HEK293 (cell line): ENCODE data around the gene MAF.

Experiments used
- HOXD13 ChIP-seq: sonication (generic); formaldehyde crosslinking; IDR thresholded peaks from 2 replicates; pipeline ENCODE4 v1.8.0; 2022; ENCODE audit warnings: missing genetic modification reagents, borderline replicate concordance
- MEIS1 ChIP-seq: sonication (generic); formaldehyde crosslinking; IDR thresholded peaks from 2 replicates; pipeline ENCODE4 v1.8.1; 2022; ENCODE audit warnings: missing genetic modification reagents, mild to moderate bottlenecking, borderline replicate concordance
- RBAK ChIP-seq: fragments of 450-650 bp; formaldehyde crosslinking; IDR thresholded peaks from 2 replicates; pipeline ENCODE4 v1.5.1; 2016; ENCODE audit warnings: missing biosample characterization, missing genetic modification characterization
- TRIM28 ChIP-seq: IDR thresholded peaks from 2 replicates; pipeline ENCODE4 v1.6.1; 2011; ENCODE audit warnings: low read length, control low read depth, borderline replicate concordance
- ZBTB1 ChIP-seq: fragments of 450-650 bp; formaldehyde crosslinking; IDR thresholded peaks from 2 replicates; pipeline ENCODE4 v1.5.1; 2016; ENCODE audit warnings: missing biosample characterization, missing genetic modification characterization
- ZBTB17 ChIP-seq: fragments of 450-650 bp; formaldehyde crosslinking; IDR thresholded peaks from 2 replicates; pipeline ENCODE4 v1.5.1; 2016; ENCODE audit warnings: missing biosample characterization, missing genetic modification characterization
- ZNF10 ChIP-seq: fragments of 450-650 bp; formaldehyde crosslinking; IDR thresholded peaks from 2 replicates; pipeline ENCODE4 v1.5.1; 2017; ENCODE audit warnings: missing biosample characterization, missing genetic modification characterization
- ZNF138 ChIP-seq: fragments of 450-650 bp; formaldehyde crosslinking; IDR thresholded peaks from 2 replicates; pipeline ENCODE4 v1.5.1; 2016; ENCODE audit warnings: missing biosample characterization, missing genetic modification characterization, borderline replicate concordance
- ZNF184 ChIP-seq: fragments of 450-650 bp; IDR thresholded peaks from 2 replicates; pipeline ENCODE4 v1.5.1; 2018; ENCODE audit warnings: missing biosample characterization, mild to moderate bottlenecking, missing genetic modification characterization
- ZNF274 ChIP-seq, 2 experiments: fragments of 200-500 bp in 1 of 2; fragments of 450-650 bp in 1 of 2; sonication (Bioruptor generic) in 1 of 2; formaldehyde crosslinking in 1 of 2; IDR thresholded peaks; 2 replicates each; pipeline versions ENCODE4 v1.5.1 to v1.6.1; 2014 to 2016; ENCODE audit warnings: borderline replicate concordance in 1 of 2, inconsistent platforms in 1 of 2, low read length in 1 of 2, missing biosample characterization in 1 of 2, missing genetic modification characterization in 1 of 2
- ZNF514 ChIP-seq: fragments of 450-650 bp; formaldehyde crosslinking; IDR thresholded peaks from 2 replicates; pipeline ENCODE4 v1.5.1; 2016; ENCODE audit warnings: missing biosample characterization, missing genetic modification characterization
- ZNF585B ChIP-seq: fragments of 450-650 bp; formaldehyde crosslinking; IDR thresholded peaks from 2 replicates; pipeline ENCODE4 v1.5.1; 2016; ENCODE audit warnings: missing biosample characterization, missing genetic modification characterization
- ZNF621 ChIP-seq: fragments of 450-650 bp; formaldehyde crosslinking; IDR thresholded peaks from 2 replicates; pipeline ENCODE4 v1.5.1; 2017; ENCODE audit warnings: missing biosample characterization, missing genetic modification characterization
- ZNF624 ChIP-seq: fragments of 450-650 bp; formaldehyde crosslinking; IDR thresholded peaks from 2 replicates; pipeline ENCODE4 v1.5.1; 2017; ENCODE audit warnings: missing biosample characterization, missing genetic modification characterization
- ZNF660 ChIP-seq: fragments of 450-650 bp; IDR thresholded peaks from 2 replicates; pipeline ENCODE4 v1.5.1; 2018; ENCODE audit warnings: missing biosample characterization, mild to moderate bottlenecking, missing genetic modification characterization
- ZNF670 ChIP-seq: fragments of 450-650 bp; formaldehyde crosslinking; IDR thresholded peaks from 2 replicates; pipeline ENCODE4 v1.5.1; 2016; ENCODE audit warnings: missing biosample characterization, missing genetic modification characterization, low read depth
- TF ChIP-seq, protein P1 (sequence below): fragments of 450-650 bp; formaldehyde crosslinking; IDR thresholded peaks from 2 replicates; pipeline ENCODE4 v1.5.1; 2016; ENCODE audit warnings: missing biosample characterization, missing genetic modification characterization
- TF ChIP-seq, protein P2 (sequence below): fragments of 450-650 bp; formaldehyde crosslinking; IDR thresholded peaks from 2 replicates; pipeline ENCODE4 v1.5.1; 2016; ENCODE audit warnings: missing biosample characterization, missing genetic modification characterization
- TF ChIP-seq, protein P3 (sequence below): fragments of 450-650 bp; formaldehyde crosslinking; IDR thresholded peaks from 2 replicates; pipeline ENCODE4 v1.5.1; 2016; ENCODE audit warnings: missing biosample characterization, missing genetic modification characterization
- TF ChIP-seq, protein P4 (sequence below): fragments of 450-650 bp; IDR thresholded peaks from 2 replicates; pipeline ENCODE4 v1.5.1; 2018; ENCODE audit warnings: missing biosample characterization, mild to moderate bottlenecking, missing genetic modification characterization
- TF ChIP-seq, protein P5 (sequence below): fragments of 450-650 bp; formaldehyde crosslinking; IDR thresholded peaks from 2 replicates; pipeline ENCODE4 v1.5.1; 2017; ENCODE audit warnings: missing biosample characterization, missing genetic modification characterization
- TF ChIP-seq, protein P6 (sequence below): fragments of 450-650 bp; formaldehyde crosslinking; IDR thresholded peaks from 2 replicates; pipeline ENCODE4 v1.5.1; 2016; ENCODE audit warnings: missing biosample characterization, missing genetic modification characterization, borderline replicate concordance
- TF ChIP-seq, protein P7 (sequence below): fragments of 450-650 bp; formaldehyde crosslinking; optimal IDR thresholded peaks from 2 replicates; pipeline ENCODE3; 2016; ENCODE audit warnings: missing biosample characterization, mild to moderate bottlenecking, missing genetic modification characterization
- TF ChIP-seq, protein P8 (sequence below): fragments of 450-650 bp; formaldehyde crosslinking; IDR thresholded peaks from 2 replicates; pipeline ENCODE4 v1.5.1; 2016; ENCODE audit warnings: missing biosample characterization, missing genetic modification characterization

The MAF gene

DNA sequence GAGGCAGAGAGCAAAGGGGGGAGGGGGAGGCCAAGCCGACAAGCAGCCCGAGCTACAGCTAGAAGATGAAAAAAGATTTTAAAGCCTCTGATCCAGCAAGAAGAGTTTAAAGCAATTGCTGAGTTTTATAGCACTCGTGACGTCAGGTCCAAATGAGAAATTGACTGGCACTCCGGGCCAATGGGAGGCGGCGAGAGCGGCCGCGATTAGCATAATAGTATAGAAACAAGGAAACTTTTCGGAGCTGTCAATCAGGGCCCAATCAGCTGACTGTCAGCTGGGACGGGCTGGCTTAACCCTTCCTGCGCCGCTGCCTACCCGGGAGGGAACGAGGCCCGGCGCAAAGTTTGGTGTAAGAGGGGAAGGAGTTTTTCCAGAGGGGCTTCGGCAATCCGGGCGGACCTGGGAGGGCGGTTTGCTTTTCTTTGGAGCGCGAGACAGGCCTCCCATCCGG is at the start of gene MAF (continued):
- TF ChIP-seq ZNF274 (IDR thresholded peaks at IDR 0.05; ENCODE audit: low read length) (no peak), ZNF274 (tag by site-specific recombination; IDR thresholded peaks at IDR 0.05; ENCODE audit: borderline replicate concordance) (no peak), ZNF10 (tag by site-specific recombination) (no peak), ZBTB17 (tag by site-specific recombination) (peak; percentile 55; the same call in 1 of the 2 replicates), ZNF670 (tag by site-specific recombination) (no peak), ZNF184 (tag by site-specific recombination) (no peak), ZNF621 (tag by site-specific recombination) (no peak), MEIS1 (CRISPR knock-in tag) (peak; percentile 99), TRIM28 (no peak; the same call in 1 of the 2 replicates), ZNF514 (no peak), ZNF138 (no peak), ZBTB1 (tag by site-specific recombination) (no peak), RBAK (tag by site-specific recombination) (no peak), ZNF624 (no peak), HOXD13 (CRISPR knock-in tag) (no peak), ZNF660 (tag by site-specific recombination) (no peak), ZNF585B (no peak)
- TF ChIP-seq, protein P1, sequence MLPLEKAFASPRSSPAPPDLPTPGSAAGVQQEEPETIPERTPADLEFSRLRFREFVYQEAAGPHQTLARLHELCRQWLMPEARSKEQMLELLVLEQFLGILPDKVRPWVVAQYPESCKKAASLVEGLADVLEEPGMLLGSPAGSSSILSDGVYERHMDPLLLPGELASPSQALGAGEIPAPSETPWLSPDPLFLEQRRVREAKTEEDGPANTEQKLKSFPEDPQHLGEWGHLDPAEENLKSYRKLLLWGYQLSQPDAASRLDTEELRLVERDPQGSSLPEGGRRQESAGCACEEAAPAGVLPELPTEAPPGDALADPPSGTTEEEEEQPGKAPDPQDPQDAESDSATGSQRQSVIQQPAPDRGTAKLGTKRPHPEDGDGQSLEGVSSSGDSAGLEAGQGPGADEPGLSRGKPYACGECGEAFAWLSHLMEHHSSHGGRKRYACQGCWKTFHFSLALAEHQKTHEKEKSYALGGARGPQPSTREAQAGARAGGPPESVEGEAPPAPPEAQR (tag by site-specific recombination) = no peak
- TF ChIP-seq, protein P2, sequence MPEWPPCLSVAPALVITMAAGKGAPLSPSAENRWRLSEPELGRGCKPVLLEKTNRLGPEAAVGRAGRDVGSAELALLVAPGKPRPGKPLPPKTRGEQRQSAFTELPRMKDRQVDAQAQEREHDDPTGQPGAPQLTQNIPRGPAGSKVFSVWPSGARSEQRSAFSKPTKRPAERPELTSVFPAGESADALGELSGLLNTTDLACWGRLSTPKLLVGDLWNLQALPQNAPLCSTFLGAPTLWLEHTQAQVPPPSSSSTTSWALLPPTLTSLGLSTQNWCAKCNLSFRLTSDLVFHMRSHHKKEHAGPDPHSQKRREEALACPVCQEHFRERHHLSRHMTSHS (tag by site-specific recombination) = no peak
- TF ChIP-seq, protein P3, sequence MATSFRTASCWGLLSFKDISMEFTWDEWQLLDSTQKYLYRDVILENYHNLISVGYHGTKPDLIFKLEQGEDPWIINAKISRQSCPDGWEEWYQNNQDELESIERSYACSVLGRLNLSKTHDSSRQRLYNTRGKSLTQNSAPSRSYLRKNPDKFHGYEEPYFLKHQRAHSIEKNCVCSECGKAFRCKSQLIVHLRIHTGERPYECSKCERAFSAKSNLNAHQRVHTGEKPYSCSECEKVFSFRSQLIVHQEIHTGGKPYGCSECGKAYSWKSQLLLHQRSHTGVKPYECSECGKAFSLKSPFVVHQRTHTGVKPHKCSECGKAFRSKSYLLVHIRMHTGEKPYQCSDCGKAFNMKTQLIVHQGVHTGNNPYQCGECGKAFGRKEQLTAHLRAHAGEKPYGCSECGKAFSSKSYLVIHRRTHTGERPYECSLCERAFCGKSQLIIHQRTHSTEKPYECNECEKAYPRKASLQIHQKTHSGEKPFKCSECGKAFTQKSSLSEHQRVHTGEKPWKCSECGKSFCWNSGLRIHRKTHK = no peak
- TF ChIP-seq, protein P4, sequence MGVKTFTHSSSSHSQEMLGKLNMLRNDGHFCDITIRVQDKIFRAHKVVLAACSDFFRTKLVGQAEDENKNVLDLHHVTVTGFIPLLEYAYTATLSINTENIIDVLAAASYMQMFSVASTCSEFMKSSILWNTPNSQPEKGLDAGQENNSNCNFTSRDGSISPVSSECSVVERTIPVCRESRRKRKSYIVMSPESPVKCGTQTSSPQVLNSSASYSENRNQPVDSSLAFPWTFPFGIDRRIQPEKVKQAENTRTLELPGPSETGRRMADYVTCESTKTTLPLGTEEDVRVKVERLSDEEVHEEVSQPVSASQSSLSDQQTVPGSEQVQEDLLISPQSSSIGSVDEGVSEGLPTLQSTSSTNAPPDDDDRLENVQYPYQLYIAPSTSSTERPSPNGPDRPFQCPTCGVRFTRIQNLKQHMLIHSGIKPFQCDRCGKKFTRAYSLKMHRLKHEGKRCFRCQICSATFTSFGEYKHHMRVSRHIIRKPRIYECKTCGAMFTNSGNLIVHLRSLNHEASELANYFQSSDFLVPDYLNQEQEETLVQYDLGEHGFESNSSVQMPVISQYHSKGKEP = peak; percentile 33; the same call in 1 of the 2 replicates
- TF ChIP-seq, protein P5, sequence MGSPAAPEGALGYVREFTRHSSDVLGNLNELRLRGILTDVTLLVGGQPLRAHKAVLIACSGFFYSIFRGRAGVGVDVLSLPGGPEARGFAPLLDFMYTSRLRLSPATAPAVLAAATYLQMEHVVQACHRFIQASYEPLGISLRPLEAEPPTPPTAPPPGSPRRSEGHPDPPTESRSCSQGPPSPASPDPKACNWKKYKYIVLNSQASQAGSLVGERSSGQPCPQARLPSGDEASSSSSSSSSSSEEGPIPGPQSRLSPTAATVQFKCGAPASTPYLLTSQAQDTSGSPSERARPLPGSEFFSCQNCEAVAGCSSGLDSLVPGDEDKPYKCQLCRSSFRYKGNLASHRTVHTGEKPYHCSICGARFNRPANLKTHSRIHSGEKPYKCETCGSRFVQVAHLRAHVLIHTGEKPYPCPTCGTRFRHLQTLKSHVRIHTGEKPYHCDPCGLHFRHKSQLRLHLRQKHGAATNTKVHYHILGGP (tag by site-specific recombination) = no peak
- TF ChIP-seq, protein P6, sequence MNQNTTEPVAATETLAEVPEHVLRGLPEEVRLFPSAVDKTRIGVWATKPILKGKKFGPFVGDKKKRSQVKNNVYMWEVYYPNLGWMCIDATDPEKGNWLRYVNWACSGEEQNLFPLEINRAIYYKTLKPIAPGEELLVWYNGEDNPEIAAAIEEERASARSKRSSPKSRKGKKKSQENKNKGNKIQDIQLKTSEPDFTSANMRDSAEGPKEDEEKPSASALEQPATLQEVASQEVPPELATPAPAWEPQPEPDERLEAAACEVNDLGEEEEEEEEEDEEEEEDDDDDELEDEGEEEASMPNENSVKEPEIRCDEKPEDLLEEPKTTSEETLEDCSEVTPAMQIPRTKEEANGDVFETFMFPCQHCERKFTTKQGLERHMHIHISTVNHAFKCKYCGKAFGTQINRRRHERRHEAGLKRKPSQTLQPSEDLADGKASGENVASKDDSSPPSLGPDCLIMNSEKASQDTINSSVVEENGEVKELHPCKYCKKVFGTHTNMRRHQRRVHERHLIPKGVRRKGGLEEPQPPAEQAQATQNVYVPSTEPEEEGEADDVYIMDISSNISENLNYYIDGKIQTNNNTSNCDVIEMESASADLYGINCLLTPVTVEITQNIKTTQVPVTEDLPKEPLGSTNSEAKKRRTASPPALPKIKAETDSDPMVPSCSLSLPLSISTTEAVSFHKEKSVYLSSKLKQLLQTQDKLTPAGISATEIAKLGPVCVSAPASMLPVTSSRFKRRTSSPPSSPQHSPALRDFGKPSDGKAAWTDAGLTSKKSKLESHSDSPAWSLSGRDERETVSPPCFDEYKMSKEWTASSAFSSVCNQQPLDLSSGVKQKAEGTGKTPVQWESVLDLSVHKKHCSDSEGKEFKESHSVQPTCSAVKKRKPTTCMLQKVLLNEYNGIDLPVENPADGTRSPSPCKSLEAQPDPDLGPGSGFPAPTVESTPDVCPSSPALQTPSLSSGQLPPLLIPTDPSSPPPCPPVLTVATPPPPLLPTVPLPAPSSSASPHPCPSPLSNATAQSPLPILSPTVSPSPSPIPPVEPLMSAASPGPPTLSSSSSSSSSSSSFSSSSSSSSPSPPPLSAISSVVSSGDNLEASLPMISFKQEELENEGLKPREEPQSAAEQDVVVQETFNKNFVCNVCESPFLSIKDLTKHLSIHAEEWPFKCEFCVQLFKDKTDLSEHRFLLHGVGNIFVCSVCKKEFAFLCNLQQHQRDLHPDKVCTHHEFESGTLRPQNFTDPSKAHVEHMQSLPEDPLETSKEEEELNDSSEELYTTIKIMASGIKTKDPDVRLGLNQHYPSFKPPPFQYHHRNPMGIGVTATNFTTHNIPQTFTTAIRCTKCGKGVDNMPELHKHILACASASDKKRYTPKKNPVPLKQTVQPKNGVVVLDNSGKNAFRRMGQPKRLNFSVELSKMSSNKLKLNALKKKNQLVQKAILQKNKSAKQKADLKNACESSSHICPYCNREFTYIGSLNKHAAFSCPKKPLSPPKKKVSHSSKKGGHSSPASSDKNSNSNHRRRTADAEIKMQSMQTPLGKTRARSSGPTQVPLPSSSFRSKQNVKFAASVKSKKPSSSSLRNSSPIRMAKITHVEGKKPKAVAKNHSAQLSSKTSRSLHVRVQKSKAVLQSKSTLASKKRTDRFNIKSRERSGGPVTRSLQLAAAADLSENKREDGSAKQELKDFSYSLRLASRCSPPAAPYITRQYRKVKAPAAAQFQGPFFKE (tag by site-specific recombination) = no peak
- TF ChIP-seq, protein P7, sequence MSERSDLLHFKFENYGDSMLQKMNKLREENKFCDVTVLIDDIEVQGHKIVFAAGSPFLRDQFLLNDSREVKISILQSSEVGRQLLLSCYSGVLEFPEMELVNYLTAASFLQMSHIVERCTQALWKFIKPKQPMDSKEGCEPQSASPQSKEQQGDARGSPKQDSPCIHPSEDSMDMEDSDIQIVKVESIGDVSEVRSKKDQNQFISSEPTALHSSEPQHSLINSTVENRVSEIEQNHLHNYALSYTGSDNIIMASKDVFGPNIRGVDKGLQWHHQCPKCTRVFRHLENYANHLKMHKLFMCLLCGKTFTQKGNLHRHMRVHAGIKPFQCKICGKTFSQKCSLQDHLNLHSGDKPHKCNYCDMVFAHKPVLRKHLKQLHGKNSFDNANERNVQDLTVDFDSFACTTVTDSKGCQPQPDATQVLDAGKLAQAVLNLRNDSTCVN (tag by site-specific recombination) = no peak
- TF ChIP-seq, protein P8, sequence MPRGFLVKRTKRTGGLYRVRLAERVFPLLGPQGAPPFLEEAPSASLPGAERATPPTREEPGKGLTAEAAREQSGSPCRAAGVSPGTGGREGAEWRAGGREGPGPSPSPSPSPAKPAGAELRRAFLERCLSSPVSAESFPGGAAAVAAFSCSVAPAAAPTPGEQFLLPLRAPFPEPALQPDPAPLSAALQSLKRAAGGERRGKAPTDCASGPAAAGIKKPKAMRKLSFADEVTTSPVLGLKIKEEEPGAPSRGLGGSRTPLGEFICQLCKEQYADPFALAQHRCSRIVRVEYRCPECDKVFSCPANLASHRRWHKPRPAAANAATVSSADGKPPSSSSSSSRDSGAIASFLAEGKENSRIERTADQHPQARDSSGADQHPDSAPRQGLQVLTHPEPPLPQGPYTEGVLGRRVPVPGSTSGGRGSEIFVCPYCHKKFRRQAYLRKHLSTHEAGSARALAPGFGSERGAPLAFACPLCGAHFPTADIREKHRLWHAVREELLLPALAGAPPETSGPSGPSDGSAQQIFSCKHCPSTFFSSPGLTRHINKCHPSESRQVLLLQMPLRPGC (tag by site-specific recombination) = no peak
